GM18517 (cell line): ENCODE measurements around the gene ELF5.

Experiments
- ATAC-seq: cut with Tn5 transposase; IDR thresholded peaks from one replicate; pipeline ENCODE4 v1.9.1; 2021; ENCODE audit warnings: mild to moderate bottlenecking, moderate library complexity; ENCODE audit not compliant: unreplicated experiment

Gene ELF5

GRCh38 chr11:34523053-34523452 lies 9.5 kb upstream of the ELF5 start:
- no peak for ATAC-seq

GRCh38 chr11:34522188-34522587 lies 8.6 kb upstream of the ELF5 start:
- ATAC-seq = no peak

- no peak for ATAC-seq
These were observed 7.7 kb upstream of the ELF5 start for GRCh38 chr11:34521265-34521664.

GRCh38 chr11:34519595-34520235 lies 6.1 kb upstream of the ELF5 start:
- no peak for ATAC-seq

GRCh38 chr11:34516247-34517040 lies 2.9 kb upstream of the ELF5 start:
- ATAC-seq = no peak

GRCh38 chr11:34514597-34514996 lies 1.0 kb upstream of the ELF5 start:
- no peak for ATAC-seq

- peak; percentile 81 for ATAC-seq
These were observed 533 bp downstream of the ELF5 start for GRCh38 chr11:34512840-34513681.

GRCh38 chr11:34510673-34511072 lies 2.9 kb downstream of the ELF5 start:
- no peak for ATAC-seq

GRCh38 chr11:34510218-34510617 lies 3.4 kb downstream of the ELF5 start:
- ATAC-seq = no peak

GRCh38 chr11:34509336-34509876 lies 4.2 kb downstream of the ELF5 start:
- ATAC-seq = no peak

GRCh38 chr11:34508524-34508923 lies 5.1 kb downstream of the ELF5 start:
- ATAC-seq = no peak

GRCh38 chr11:34507610-34508009 lies 6.0 kb downstream of the ELF5 start:
- no peak for ATAC-seq

- no peak for ATAC-seq
These were observed 6.4 kb downstream of the ELF5 start for GRCh38 chr11:34507156-34507555.

- no peak for ATAC-seq
These were observed 7.7 kb downstream of the ELF5 start for GRCh38 chr11:34505874-34506273.

GRCh38 chr11:34502949-34503348 lies 10.6 kb downstream of the ELF5 start:
- ATAC-seq = no peak

- no peak for ATAC-seq
These were observed 11.6 kb downstream of the ELF5 start for GRCh38 chr11:34501949-34502348.

- ATAC-seq = no peak
These were observed 12.1 kb downstream of the ELF5 start for GRCh38 chr11:34501500-34501899.

- no peak for ATAC-seq
These were observed 13.7 kb downstream of the ELF5 start for GRCh38 chr11:34499719-34500500.

- ATAC-seq = no peak
These were observed 17.7 kb downstream of the ELF5 start for GRCh38 chr11:34495724-34496377.

GRCh38 chr11:34495239-34495723 lies 18.3 kb downstream of the ELF5 start:
- ATAC-seq = no peak
